Type B pancreatic cell (in vitro differentiated cells): ENCODE results near the gene EIPR1. TPM values are rescaled to one million over a fixed set of nuclear protein-coding genes. Genes with fewer than 3 reads are reported as not detected.

Experiments
- DNase-seq: peaks from one replicate; pipeline ENCODE4 v3.0.0; 2021; ENCODE audit warnings: mixed read lengths; ENCODE audit not compliant: unreplicated experiment; ENCODE audit errors: extremely low spot score
- H3K27ac Mint-ChIP-seq: 2 replicates; pipeline ENCODE4 v1.8.0; 2021; ENCODE audit warnings: mild to moderate bottlenecking, mixed read lengths
- H3K27me3 Mint-ChIP-seq: 2 replicates; pipeline ENCODE4 v1.8.0; 2021; ENCODE audit warnings: mixed read lengths
- H3K36me3 Mint-ChIP-seq: 2 replicates; pipeline ENCODE4 v1.8.0; 2021; ENCODE audit warnings: mixed read lengths
- H3K4me1 Mint-ChIP-seq: one replicate; pipeline ENCODE4 v1.8.0; 2021; ENCODE audit warnings: mixed read lengths; ENCODE audit not compliant: unreplicated experiment
- H3K4me3 Mint-ChIP-seq: 2 replicates; pipeline ENCODE4 v1.8.0; 2021; ENCODE audit warnings: mild to moderate bottlenecking, mixed read lengths
- H3K9me3 Mint-ChIP-seq: 2 replicates; pipeline ENCODE4 v1.8.0; 2021; ENCODE audit warnings: mixed read lengths
- total RNA-seq: library from RNA; stranded (reverse); gene quantifications from 2 replicates; pipeline ENCODE4 v1.2.1, GENCODE V29; 2021; ENCODE audit warnings: low replicate concordance
- TF ChIP-seq, protein P1 (sequence below): fragments of 200-600 bp; sonication (generic); conservative IDR thresholded peaks from 2 replicates; pipeline ENCODE4 v1.5.0; 2021; ENCODE audit warnings: antibody characterized with exemption, mild to moderate bottlenecking

Gene EIPR1
- total RNA-seq, 1 donor from 2014 or later = 24.9 TPM

DNA sequence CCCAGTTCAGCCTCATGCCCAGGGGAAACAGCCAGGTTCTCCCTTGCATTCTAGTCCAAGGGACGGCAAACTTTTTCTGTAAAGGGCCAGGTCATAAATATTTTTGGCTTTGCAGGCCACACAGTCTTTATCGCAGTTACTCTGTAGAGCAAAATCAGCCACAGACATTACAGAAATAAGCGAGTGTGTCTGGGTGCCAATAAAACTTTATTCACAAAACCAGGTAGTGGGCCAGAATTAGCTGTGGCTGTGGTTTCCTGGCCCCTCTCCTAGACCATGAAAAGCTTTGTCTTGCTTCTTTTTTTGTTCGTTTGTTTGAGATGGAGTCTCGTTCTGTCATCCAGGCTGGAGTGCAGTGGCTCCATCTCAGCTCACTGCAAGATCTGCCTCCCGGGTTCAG lies 80.1 kb downstream of the EIPR1 start:
- no peak for DNase-seq
- TF ChIP-seq, protein P1, sequence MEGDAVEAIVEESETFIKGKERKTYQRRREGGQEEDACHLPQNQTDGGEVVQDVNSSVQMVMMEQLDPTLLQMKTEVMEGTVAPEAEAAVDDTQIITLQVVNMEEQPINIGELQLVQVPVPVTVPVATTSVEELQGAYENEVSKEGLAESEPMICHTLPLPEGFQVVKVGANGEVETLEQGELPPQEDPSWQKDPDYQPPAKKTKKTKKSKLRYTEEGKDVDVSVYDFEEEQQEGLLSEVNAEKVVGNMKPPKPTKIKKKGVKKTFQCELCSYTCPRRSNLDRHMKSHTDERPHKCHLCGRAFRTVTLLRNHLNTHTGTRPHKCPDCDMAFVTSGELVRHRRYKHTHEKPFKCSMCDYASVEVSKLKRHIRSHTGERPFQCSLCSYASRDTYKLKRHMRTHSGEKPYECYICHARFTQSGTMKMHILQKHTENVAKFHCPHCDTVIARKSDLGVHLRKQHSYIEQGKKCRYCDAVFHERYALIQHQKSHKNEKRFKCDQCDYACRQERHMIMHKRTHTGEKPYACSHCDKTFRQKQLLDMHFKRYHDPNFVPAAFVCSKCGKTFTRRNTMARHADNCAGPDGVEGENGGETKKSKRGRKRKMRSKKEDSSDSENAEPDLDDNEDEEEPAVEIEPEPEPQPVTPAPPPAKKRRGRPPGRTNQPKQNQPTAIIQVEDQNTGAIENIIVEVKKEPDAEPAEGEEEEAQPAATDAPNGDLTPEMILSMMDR = no peak
- H3K4me3 Mint-ChIP-seq = no peak overlapping the region
- no peaks in the 10 kb centered on the region for H3K27me3 Mint-ChIP-seq
- peaks cover 21% of the 10 kb centered on the region for H3K4me1 Mint-ChIP-seq
- no peak overlapping the region for H3K27ac Mint-ChIP-seq
- peaks cover 9% of the 10 kb centered on the region for H3K36me3 Mint-ChIP-seq
- H3K9me3 Mint-ChIP-seq = no peaks in the 10 kb centered on the region

GRCh38 chr2:3296182-3296972 lies 81.2 kb downstream of the EIPR1 start:
- Mint-ChIP-seq H3K9me3 (no peaks in the 10 kb centered on the region), H3K4me1 (peaks cover 19% of the 10 kb centered on the region)

DNA sequence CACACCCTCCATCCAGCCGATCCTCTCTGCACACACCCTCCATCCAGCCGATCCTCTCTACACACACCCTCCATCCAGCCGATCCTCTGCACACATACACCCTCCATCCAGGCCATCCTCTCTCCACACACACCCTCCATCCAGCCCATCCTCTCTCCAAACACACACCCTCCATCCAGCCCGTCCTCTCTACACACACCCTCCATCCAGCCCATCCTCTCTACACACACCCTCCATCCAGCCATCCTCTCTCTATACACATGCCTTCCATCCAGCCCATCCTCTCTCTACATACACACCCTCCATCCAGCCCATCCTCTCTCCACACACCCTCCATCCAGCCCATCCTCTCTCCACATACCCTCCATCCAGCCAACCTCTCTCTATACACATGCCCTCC lies 83.1 kb downstream of the EIPR1 start:
- DNase-seq = no peak
- Mint-ChIP-seq H3K36me3 (peaks cover 13% of the 10 kb centered on the region), H3K4me1 (peaks cover 7% of the 10 kb centered on the region), H3K27ac (no peak overlapping the region), H3K27me3 (no peaks in the 10 kb centered on the region), H3K9me3 (no peaks in the 10 kb centered on the region), H3K4me3 (no peak overlapping the region)
- TF ChIP-seq, protein P1 = no peak

More at GRCh38 chr2:3296182-3296972, 81.2 kb downstream of the EIPR1 start:
- Mint-ChIP-seq H3K27ac (no peak overlapping the region), H3K4me3 (no peak overlapping the region), H3K36me3 (peaks cover 9% of the 10 kb centered on the region), H3K27me3 (no peaks in the 10 kb centered on the region)
- no peak for DNase-seq
- TF ChIP-seq, protein P1 = no peak

- H3K27ac Mint-ChIP-seq = no peak overlapping the region
- TF ChIP-seq, protein P1 = no peak
- H3K36me3 Mint-ChIP-seq = peaks cover 10% of the 10 kb centered on the region
- no peak for DNase-seq
- no peaks in the 10 kb centered on the region for H3K27me3 Mint-ChIP-seq
- H3K4me1 Mint-ChIP-seq = peaks cover 4% of the 10 kb centered on the region
- no peaks in the 10 kb centered on the region for H3K9me3 Mint-ChIP-seq
- H3K4me3 Mint-ChIP-seq = no peak overlapping the region
Observed at GRCh38 chr2:3294069-3294468, 83.5 kb downstream of the EIPR1 start.

- Mint-ChIP-seq H3K9me3 (no peaks in the 10 kb centered on the region), H3K27ac (no peak overlapping the region), H3K4me3 (no peak overlapping the region), H3K4me1 (peaks cover 4% of the 10 kb centered on the region), H3K27me3 (no peaks in the 10 kb centered on the region), H3K36me3 (peaks cover 7% of the 10 kb centered on the region)
- TF ChIP-seq, protein P1 = no peak
- DNase-seq = no peak
Observed at GRCh38 chr2:3293221-3293620, 84.4 kb downstream of the EIPR1 start.
